Stimulated activated CD8-positive, alpha-beta memory T cell treated with anti-CD3 and anti-CD28 coated beads, Interleukin-7, amount 100 ng/mL, for 4 hours (primary cell): ENCODE results near the gene LRSAM1.

Source experiments
- DNase-seq, 2 donors: peaks; one replicate each; pipeline ENCODE4 v3.0.0-alpha.2; 2020; ENCODE audit warnings: low read depth in 2 of 2

The LRSAM1 gene

DNA sequence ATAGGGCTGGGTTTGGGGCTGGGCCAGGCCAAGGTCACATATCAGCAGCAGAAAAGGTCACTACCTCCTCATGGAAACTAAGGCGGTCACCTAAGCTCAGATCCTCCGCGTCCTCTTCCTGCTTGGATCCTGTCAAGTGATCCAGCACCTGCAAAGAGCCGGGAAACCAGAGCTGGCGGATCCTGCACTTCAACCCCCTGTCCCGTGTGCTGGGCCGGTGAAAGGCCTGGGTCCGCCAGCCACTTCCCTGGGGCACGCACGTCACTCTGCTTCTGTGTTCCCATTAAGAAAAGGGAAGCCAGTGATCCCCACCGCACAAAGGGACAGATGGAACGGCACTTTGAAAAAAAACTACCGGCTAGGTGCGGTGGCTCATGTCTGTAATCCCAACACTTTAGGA, 99.4 kb downstream of the LRSAM1 start:
- DNase-seq, result no peak
